SK-N-SH treated with all-trans-retinoic acid at 6 μM for 48 hours (cell line): ENCODE data around the gene IL11RA.
A peak's percentile ranks its signal among the peaks of the same experiment; 100 is the strongest.

ENCODE experiments used
- ATAC-seq: fragments of 200-7000 bp; cut with Tn5 transposase; 3 replicates; pipeline ENCODE4 v1.9.1; 2020; ENCODE audit warnings: mild to moderate bottlenecking, moderate library complexity
- ARNTL ChIP-seq: fragments of 450-650 bp; formaldehyde crosslinking; IDR thresholded peaks from 2 replicates; pipeline ENCODE4 v1.5.0; 2020; ENCODE audit warnings: low read depth, mild to moderate bottlenecking, moderate library complexity, borderline replicate concordance
- BACH2 ChIP-seq: fragments of 250-450 bp; sonication (Bioruptor Pico); IDR thresholded peaks from 2 replicates; pipeline ENCODE4 v1.9.0; 2021; ENCODE audit warnings: mild to moderate bottlenecking, borderline replicate concordance
- CSDC2 ChIP-seq: fragments of 250-450 bp; sonication (Bioruptor Pico); IDR thresholded peaks from 2 replicates; pipeline ENCODE4 v1.5.0; 2020; ENCODE audit warnings: mild to moderate bottlenecking, moderate library complexity
- ISL1 ChIP-seq: fragments of 250-450 bp; sonication (Bioruptor Pico); IDR thresholded peaks from 2 replicates; pipeline ENCODE4 v2.1.2; 2022; ENCODE audit warnings: mild to moderate bottlenecking, moderate library complexity
- OSR1 ChIP-seq: fragments of 250-450 bp; sonication (Bioruptor Pico); IDR thresholded peaks from 2 replicates; pipeline ENCODE4 v1.8.0; 2022; ENCODE audit warnings: moderate library complexity, mild to moderate bottlenecking, inconsistent platforms
- RARB ChIP-seq: fragments of 250-450 bp; sonication (Bioruptor Pico); IDR thresholded peaks from 2 replicates; pipeline ENCODE4 v1.8.0; 2021; ENCODE audit warnings: mild to moderate bottlenecking, moderate library complexity
- TCF4 ChIP-seq: fragments of 250-450 bp; sonication (Bioruptor Pico); IDR thresholded peaks from 2 replicates; pipeline ENCODE4 v1.8.0; 2021; ENCODE audit warnings: mild to moderate bottlenecking, moderate library complexity, borderline replicate concordance
- TOX ChIP-seq: fragments of 250-450 bp; sonication (Bioruptor Pico); IDR thresholded peaks from 2 replicates; pipeline ENCODE4 v1.8.0; 2021; ENCODE audit warnings: mild to moderate bottlenecking, moderate library complexity, borderline replicate concordance
- ZC3H10 ChIP-seq: fragments of 250-450 bp; sonication (Bioruptor Pico); IDR thresholded peaks from 2 replicates; pipeline ENCODE4 v1.5.1; 2021; ENCODE audit warnings: mild to moderate bottlenecking, moderate library complexity
- ZFP3 ChIP-seq: fragments of 250-450 bp; sonication (Bioruptor Pico); IDR thresholded peaks from 2 replicates; pipeline ENCODE4 v1.5.0; 2020; ENCODE audit warnings: mild to moderate bottlenecking, moderate library complexity
- ZFP30 ChIP-seq: fragments of 450-650 bp; formaldehyde crosslinking; IDR thresholded peaks from 2 replicates; pipeline ENCODE4 v1.5.0; 2022; ENCODE audit warnings: mild to moderate bottlenecking, moderate library complexity
- ZNF565 ChIP-seq: fragments of 450-650 bp; formaldehyde crosslinking; conservative IDR thresholded peaks from 2 replicates; pipeline ENCODE4 v1.5.0; 2020; ENCODE audit warnings: low read depth, mild to moderate bottlenecking, moderate library complexity
- ZNF70 ChIP-seq: fragments of 450-650 bp; formaldehyde crosslinking; IDR thresholded peaks from 2 replicates; pipeline ENCODE4 v1.5.0; 2020; ENCODE audit warnings: mild to moderate bottlenecking, moderate library complexity
- ZNF8 ChIP-seq: fragments of 450-650 bp; formaldehyde crosslinking; IDR thresholded peaks from 2 replicates; pipeline ENCODE4 v1.5.0; 2020; ENCODE audit warnings: mild to moderate bottlenecking, moderate library complexity
- TF ChIP-seq, protein P1 (sequence below): fragments of 250-450 bp; sonication (Bioruptor Pico); IDR thresholded peaks from 2 replicates; pipeline ENCODE4 v1.8.0; 2020; ENCODE audit warnings: mild to moderate bottlenecking, moderate library complexity, borderline replicate concordance
- TF ChIP-seq, protein P2 (sequence below): fragments of 250-450 bp; sonication (Bioruptor Pico); IDR thresholded peaks from 2 replicates; pipeline ENCODE4 v1.5.1; 2021; ENCODE audit warnings: mild to moderate bottlenecking, moderate library complexity
- TF ChIP-seq, protein P3 (sequence below): fragments of 250-450 bp; sonication (Bioruptor Pico); IDR thresholded peaks from 2 replicates; pipeline ENCODE4 v1.5.1; 2020; ENCODE audit warnings: low read depth, mild to moderate bottlenecking, moderate library complexity
- TF ChIP-seq, protein P4 (sequence below): fragments of 250-450 bp; sonication (Bioruptor Pico); IDR thresholded peaks from 2 replicates; pipeline ENCODE4 v1.8.0; 2021; ENCODE audit warnings: low read depth, mild to moderate bottlenecking, moderate library complexity, borderline replicate concordance

IL11RA gene

DNA sequence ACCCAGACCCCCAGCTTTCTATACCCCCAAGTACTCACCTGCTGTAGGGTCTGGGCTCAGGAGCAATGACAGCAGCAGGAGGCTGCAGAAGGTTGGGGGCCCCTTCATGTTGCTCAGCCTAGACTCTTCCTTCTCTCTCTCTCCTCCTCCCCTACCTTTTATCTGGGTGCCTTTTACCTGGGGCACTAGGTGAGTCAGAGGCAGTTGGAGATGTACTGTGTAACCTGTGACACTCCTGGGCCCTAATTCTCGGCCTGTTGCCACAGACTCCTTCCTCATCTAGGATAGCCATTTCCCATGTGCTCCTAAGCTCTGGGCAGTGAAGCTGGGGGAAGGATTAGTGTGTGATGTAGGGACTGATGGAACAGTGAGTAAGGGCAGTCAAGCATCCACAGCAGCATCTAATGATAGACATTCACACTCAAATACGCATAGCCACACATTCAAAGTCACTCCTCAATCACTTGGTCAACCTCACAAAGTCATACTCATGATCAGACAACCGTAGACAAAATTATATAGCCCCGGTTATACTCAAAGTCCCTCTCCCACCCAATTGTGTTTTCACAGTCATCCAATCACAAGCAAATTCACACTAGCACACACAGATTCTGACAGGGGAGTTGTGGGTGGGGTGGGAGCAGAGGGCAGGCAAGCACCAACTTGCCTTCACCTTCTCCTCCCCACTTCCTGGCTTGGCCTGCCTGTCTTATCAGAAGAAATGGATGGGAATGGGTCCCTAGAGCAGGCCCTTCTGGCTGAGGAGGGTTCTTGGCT is 10.7 kb downstream of the IL11RA start, which contains the start of gene CCL27 (continued):
- TF ChIP-seq, protein P1, sequence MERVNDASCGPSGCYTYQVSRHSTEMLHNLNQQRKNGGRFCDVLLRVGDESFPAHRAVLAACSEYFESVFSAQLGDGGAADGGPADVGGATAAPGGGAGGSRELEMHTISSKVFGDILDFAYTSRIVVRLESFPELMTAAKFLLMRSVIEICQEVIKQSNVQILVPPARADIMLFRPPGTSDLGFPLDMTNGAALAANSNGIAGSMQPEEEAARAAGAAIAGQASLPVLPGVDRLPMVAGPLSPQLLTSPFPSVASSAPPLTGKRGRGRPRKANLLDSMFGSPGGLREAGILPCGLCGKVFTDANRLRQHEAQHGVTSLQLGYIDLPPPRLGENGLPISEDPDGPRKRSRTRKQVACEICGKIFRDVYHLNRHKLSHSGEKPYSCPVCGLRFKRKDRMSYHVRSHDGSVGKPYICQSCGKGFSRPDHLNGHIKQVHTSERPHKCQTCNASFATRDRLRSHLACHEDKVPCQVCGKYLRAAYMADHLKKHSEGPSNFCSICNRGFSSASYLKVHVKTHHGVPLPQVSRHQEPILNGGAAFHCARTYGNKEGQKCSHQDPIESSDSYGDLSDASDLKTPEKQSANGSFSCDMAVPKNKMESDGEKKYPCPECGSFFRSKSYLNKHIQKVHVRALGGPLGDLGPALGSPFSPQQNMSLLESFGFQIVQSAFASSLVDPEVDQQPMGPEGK (CRISPR knock-in tag), result no peak
- TF ChIP-seq, protein P2, sequence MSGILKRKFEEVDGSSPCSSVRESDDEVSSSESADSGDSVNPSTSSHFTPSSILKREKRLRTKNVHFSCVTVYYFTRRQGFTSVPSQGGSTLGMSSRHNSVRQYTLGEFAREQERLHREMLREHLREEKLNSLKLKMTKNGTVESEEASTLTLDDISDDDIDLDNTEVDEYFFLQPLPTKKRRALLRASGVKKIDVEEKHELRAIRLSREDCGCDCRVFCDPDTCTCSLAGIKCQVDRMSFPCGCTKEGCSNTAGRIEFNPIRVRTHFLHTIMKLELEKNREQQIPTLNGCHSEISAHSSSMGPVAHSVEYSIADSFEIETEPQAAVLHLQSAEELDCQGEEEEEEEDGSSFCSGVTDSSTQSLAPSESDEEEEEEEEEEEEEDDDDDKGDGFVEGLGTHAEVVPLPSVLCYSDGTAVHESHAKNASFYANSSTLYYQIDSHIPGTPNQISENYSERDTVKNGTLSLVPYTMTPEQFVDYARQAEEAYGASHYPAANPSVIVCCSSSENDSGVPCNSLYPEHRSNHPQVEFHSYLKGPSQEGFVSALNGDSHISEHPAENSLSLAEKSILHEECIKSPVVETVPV (CRISPR knock-in tag), result no peak
- TF ChIP-seq OSR1 (CRISPR knock-in tag) (no peak), ZNF8 (CRISPR knock-in tag) (no peak), ARNTL (CRISPR knock-in tag) (no peak), ZFP3 (CRISPR knock-in tag) (no peak)
- TF ChIP-seq, protein P3, sequence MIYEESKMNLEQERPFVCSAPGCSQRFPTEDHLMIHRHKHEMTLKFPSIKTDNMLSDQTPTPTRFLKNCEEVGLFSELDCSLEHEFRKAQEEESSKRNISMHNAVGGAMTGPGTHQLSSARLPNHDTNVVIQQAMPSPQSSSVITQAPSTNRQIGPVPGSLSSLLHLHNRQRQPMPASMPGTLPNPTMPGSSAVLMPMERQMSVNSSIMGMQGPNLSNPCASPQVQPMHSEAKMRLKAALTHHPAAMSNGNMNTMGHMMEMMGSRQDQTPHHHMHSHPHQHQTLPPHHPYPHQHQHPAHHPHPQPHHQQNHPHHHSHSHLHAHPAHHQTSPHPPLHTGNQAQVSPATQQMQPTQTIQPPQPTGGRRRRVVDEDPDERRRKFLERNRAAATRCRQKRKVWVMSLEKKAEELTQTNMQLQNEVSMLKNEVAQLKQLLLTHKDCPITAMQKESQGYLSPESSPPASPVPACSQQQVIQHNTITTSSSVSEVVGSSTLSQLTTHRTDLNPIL (CRISPR knock-in tag), result no peak

DNA sequence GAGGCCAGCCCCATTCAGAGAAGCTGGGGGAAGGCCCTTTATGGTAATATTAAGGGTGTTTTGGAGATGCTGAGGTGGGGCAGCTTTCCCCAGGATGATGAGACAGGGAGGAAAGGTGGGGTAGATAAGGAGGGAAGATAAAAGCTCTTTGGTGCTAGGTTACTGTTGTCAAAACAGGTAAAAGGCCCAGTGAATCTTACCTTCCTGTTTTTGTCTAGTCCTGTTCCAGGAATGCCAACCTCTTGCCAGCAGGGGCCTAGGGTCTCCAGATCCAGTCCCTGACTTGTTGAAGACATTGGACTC is 11.3 kb downstream of the IL11RA start:
- no peak for ATAC-seq
- TF ChIP-seq OSR1 (CRISPR knock-in tag) (no peak), ZC3H10 (CRISPR knock-in tag) (no peak), CSDC2 (CRISPR knock-in tag) (no peak), ARNTL (CRISPR knock-in tag) (no peak), TOX (CRISPR knock-in tag) (no peak), ZNF70 (CRISPR knock-in tag) (no peak), RARB (CRISPR knock-in tag) (no peak), TCF4 (no peak), BACH2 (CRISPR knock-in tag) (no peak)
- TF ChIP-seq, protein P4, sequence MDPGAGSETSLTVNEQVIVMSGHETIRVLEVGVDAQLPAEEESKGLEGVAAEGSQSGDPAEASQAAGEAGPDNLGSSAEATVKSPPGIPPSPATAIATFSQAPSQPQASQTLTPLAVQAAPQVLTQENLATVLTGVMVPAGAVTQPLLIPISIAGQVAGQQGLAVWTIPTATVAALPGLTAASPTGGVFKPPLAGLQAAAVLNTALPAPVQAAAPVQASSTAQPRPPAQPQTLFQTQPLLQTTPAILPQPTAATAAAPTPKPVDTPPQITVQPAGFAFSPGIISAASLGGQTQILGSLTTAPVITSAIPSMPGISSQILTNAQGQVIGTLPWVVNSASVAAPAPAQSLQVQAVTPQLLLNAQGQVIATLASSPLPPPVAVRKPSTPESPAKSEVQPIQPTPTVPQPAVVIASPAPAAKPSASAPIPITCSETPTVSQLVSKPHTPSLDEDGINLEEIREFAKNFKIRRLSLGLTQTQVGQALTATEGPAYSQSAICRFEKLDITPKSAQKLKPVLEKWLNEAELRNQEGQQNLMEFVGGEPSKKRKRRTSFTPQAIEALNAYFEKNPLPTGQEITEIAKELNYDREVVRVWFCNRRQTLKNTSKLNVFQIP, result no peak
- TF ChIP-seq, protein P3 (CRISPR knock-in tag), result no peak
- TF ChIP-seq, protein P2 (CRISPR knock-in tag), result no peak
- TF ChIP-seq, all 23 proteins: peak for 0

DNA sequence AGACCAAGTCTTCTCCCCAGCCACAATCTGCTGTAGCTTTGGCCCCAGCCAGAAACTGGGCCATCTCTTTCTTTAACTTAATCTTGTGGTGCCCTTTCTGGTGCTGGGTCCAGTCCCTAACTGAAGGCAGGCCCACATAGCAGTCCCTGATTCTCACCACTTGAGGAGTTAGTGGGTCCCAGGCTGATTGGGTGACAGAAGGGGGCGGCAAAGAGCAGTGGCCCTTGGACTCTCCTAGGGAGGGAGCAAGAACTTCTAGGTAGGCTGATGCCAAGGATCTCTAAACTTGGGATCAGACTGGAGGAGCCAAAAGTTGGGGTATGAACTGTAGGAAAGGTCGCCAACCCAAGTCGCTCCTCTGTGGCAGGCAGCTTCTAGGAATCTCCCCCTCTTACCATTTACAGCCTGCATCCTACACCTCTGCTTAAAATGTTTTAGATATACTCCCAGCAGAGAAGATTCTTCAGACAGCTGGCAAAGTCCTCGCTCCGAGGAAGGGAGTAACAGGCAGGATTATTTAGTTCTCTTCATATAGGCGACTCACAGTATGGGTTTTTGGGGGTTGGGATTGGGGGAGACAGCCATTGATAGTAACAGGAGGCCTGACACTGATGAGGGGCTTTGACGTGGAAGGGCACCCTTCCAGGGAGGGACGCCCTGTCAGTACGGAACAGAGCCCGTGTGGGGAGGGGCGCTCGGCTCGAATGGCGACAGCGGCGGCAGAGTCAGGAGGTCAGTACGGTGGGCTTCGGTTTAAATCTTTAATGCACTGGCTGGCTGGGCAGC is 12.5 kb downstream of the IL11RA start:
- ATAC-seq, result peak; percentile 80
- no peak for TF ChIP-seq TCF4
- TF ChIP-seq, protein P1 (CRISPR knock-in tag), result no peak
- no peak for TF ChIP-seq BACH2 (CRISPR knock-in tag)
- no peak for TF ChIP-seq ISL1 (CRISPR knock-in tag)
- TF ChIP-seq, protein P3 (CRISPR knock-in tag), result no peak
- TF ChIP-seq ZC3H10 (CRISPR knock-in tag), result no peak
- no peak for TF ChIP-seq ZFP3 (CRISPR knock-in tag)
- TF ChIP-seq ZFP30 (CRISPR knock-in tag), result no peak
- TF ChIP-seq RARB (CRISPR knock-in tag), result no peak
- TF ChIP-seq ZNF565 (CRISPR knock-in tag), result no peak
- TF ChIP-seq ZNF70 (CRISPR knock-in tag), result no peak
- no peak for TF ChIP-seq TOX (CRISPR knock-in tag)
- TF ChIP-seq, protein P4, result no peak
